Measurements from ENCODE around the gene BEND4.
"Not testable (repeated sequence)": the region's sequence is repeated elsewhere in the genome, so short reads cannot be mapped to it uniquely, and the experiment has no call there.

BEND4 gene

DNA sequence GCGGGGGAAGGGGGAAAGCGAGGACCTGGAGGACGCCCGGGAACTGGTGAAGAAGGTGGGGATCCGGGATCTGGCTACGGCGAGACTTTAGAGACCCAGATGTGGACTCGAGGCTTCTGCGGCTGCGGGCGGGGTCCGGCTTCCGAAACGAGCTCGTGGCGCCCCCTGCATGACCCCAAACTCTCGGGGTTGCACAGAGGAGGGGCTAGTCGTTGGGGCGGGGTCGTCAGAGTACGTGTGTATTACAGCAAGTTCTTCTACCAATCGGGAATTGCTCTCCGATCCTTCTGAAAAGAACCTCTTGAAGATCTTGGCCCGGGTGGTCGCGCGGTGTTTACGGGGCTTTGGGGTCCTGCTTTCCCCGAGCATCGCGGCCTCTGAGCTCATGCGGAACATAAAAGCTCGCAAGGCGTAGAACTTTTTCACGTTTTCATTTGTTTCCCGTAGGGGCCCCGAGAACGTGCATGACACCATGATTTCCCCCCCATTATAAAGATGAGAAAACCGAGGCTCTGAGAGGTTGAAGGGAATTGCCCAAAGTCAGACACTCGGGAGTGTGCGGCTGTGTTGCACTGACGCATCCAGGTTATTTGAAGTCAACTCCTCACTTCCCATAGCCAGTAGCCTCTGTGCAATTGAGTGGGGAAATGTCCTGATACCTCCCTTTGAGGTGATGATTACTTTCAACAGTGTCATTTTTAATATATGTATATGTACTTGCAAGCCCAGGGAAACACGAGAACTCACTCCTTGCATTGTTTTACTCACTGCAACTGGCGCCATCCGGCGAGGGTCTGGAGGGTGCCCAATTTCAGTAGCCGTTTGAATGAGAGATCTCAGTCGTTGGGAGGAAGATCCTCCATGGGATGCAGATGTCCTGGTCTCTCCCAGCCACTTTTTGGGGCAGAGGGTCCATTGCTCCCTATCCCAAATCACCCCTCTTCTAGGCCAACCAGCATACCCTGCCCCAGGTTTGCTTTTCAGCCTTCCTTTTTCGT is at the start of gene BEND4:
Gene BEND4, minus strand, starts transcription at position 149 of the 998 bp plus-strand sequence. CDS start 512 bp downstream, outside the sequence.
- DNase-seq (ENCODE audit: low read depth): no peak

DNA sequence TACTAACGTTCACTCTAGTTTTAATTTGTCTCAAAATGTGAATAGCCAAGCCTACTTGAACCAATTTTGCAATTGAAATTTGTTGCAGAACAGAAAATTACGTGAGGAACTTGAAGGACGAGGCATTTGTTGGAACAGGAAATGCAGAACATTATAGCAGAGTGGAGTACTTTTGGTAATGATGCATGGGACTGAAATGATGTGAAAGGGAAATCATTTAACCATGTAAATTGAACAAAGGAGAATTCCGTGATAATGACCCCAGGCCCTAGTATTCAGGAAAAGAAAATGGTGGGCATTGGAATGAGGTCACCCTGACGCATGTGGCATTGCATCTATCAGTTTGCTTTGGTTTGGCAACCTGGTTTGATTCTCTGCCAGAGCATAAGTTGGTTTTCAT is 44.9 kb upstream of the BEND4 start:
- DNase-seq (ENCODE audit: low read depth): no peak

DNA sequence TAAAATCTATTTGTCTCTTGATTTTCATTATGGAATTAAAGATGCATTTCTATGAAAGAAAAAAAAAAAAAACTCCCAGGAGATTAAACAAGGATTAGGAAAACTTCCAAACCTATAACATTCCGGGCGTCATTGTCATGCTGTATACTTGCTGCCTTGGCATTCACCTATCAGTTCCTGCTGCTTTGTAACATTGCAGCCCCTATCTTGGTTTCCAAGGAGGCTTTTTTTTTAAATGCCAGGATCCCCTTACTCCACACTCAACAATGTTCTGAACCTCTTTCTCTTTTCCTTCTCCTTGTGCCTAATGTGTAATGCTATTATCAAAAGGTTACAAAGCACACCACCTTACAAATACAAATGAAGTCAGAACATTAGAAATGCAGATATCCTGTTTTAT is 20.5 kb upstream of the BEND4 start:
- DNase-seq (ENCODE audit: low read depth): no peak

- DNase-seq (ENCODE audit: low read depth): no peak
Measured at GRCh38 chr4:42172128-42172790, 19.8 kb upstream of the BEND4 start.

- DNase-seq (ENCODE audit: low read depth): no peak
Measured at GRCh38 chr4:42167709-42168108, 15.3 kb upstream of the BEND4 start.

DNA sequence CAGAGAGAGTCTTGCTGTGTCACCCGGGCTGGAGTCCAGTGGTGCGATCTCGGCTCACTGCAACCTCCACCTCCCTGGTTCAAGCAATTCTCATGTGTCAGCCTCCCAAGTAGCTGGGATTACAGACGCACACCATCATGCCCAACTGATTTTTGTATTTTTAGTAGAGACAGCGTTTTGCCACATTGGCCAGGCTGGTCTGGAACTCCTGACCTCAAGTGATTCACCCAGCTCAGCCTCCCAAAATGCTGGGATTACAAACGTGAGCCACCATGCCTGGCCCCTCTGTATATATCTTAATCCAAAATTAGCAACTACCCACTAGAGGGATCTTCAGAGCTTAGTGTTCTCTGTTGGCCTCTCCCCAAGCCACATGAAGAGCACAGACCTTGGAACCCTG is 13.7 kb upstream of the BEND4 start:
- DNase-seq (ENCODE audit: low read depth): not testable (repeated sequence)

GRCh38 chr4:42159271-42160001 is 7.0 kb upstream of the BEND4 start:
- DNase-seq (ENCODE audit: low read depth): no peak

DNA sequence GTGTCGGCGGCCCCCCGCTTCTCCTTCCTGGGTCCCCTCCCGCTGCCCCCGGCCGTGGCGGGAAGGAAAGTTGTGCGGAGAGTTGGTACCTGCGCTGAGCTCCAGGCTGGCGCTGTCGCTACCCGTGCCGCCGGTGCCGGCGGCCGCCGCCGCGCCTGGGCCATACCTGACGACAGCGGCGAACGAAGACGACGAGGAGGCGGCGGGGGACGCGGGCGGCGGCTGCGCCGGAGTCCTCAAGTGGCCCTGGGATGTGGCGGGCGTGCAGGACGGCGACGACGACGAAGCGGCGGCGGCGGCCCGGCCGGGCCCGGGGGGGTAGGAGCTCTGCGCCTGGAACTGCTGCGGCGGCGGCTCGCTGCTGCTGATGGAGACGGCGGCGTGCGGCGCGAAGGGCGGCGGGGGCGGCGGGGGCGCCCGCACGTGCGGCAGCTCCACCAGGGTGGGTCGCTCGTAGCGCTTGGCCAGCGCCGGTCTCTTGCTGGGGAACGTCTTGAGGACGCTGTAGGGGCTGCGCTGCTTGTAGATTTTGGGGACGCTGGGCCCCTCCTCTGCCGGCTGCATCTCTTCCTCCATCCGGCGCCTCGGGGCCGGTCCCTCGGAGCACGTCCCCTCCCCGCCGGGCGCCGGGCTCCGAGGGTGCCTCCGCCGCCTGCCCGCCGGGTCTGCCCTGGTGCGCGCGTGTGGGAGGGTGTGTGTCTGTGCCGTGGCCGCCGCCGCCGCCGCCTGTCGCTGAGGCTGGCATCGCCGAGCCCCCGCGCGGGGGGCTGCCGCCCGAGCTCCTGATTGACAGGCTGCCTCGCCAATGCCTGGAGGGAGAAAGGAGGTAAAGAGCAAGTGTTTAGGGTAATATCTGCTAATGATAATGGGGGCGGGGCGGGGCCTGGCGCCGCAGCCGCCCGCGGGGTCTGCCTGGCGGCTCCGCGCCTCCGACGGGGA is 618 bp downstream of the BEND4 start:
- DNase-seq (ENCODE audit: low read depth): no peak

DNA sequence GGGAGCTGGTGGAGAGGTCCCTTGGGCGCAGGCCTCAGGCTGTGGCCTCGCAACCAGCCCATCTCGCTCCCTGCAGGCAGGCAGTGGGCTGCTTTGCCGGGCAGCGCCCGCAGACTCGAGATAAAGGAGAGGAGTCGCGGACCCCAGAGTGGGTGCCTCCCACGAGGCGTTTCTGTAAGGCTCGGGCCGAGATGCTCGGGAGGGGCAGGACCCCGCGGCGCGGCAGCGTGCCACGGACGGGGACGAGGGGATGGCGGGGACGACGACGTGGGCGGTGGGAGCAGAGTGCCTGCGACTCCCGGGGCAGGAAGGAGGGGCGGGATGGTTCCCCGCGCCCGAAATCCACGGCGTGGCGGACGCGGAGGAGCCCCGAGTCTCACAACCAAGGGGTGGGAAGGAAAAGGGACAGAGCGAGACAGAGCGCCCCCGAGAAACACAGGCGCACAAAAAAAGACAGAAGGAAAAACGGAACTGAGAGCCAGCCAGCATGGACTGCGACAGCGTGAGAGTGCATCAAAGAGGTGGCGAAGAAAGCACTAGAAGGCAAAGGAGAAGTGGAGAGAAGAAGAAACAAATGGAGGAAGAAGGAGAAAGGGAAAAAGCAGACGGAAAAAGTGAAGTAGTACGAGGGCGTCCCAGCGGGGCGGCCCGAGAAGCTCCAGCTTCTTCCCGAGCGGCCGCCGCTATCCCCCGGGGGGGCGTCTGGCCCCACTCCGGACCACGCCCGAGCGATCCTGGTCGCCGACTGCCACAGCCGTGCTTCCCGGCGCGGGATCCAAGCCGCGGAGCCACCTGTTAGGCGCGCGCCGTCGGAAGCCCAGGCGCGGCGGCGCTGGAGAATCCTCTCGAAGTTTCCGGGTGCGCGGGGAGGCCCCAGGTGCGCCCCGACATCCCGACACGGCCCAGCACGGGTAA is 1.5 kb downstream of the BEND4 start:
- DNase-seq (ENCODE audit: low read depth): no peak

DNA sequence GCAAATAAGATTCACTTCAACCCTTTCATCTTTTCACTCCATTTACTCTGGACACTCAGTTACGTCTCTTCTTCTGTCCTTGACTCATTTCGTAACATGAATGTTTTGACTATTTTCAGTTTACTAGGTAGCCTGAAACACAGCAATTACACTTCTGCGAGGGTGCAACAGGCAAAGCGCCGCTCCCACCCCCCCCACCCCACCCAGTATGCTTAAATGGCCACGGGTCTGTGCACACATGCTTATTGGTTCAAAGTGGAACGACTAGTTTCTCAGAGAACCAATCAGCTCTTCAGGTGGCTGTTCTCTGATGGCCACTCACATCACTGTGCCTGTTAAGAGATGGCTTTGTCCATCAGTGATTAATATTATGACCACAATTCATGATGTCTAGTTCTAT is 3.5 kb downstream of the BEND4 start:
- no peak for DNase-seq (ENCODE audit: low read depth)

GRCh38 chr4:42148425-42148824 is 4.0 kb downstream of the BEND4 start:
- DNase-seq (ENCODE audit: low read depth): no peak

DNA sequence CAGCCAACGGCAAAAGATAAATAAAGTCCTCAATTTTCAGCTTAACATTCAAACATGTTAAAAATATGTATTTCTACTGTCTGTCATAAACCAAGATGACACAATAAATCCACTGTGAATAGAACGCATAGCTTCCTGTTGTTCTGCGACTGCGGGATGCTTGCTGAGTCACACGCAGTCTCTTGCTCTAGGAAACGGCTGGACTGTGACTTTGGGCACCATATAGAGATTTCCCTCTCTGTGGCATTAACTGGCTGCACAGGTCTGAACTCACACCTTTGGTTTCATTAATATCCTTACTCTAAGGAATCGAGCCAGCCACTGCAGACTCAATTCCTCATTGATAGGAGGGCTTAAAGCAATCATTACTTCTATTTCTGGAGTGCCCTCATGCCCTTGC is 8.4 kb downstream of the BEND4 start:
- no peak for DNase-seq (ENCODE audit: low read depth)

- no peak for DNase-seq (ENCODE audit: low read depth)
Measured at GRCh38 chr4:42142591-42142990, 9.9 kb downstream of the BEND4 start.

DNA sequence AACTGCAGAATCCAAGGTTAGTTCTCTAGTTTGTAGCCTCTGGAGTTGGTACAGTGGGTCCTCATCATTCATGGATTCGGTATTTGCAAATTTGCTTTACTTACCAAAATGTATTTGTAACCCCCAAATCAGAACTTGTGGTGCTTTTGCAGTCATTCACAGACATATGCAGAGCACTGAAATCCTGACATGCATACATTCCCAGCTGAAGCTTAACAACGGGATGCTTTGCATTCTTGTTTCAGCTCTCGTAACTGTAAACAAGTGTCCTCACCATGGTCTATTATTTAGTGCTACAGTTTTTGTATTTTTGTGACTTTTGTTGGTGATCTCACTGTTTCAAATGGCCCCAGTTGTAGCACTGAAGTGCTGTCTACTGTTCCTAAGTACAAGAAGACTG is 16.1 kb downstream of the BEND4 start:
- no peak for DNase-seq (ENCODE audit: low read depth)

DNA sequence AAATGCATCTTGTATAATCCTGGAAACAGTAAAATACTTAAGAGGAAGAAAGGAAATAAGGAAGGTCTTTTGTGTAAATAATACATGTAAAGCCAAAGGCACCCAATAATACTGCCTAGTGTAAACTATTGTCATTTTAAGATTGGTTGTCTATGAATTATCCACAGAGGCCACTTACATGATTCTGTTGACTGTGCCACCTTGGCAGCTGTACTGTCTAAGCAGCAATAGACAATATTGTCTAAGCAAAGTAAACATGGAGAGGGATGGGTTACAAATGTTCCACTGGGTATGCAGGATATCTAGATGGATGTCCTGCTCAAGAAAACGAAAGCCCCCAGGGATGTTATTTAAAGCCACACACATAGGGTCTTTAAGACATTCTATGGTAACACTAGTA is 19.4 kb downstream of the BEND4 start:
- DNase-seq (ENCODE audit: low read depth): no peak

GRCh38 chr4:42132099-42132498 is 20.4 kb downstream of the BEND4 start:
- no peak for DNase-seq (ENCODE audit: low read depth)

- no peak for DNase-seq (ENCODE audit: low read depth)
Measured at GRCh38 chr4:42123071-42123644, 29.3 kb downstream of the BEND4 start.

DNA sequence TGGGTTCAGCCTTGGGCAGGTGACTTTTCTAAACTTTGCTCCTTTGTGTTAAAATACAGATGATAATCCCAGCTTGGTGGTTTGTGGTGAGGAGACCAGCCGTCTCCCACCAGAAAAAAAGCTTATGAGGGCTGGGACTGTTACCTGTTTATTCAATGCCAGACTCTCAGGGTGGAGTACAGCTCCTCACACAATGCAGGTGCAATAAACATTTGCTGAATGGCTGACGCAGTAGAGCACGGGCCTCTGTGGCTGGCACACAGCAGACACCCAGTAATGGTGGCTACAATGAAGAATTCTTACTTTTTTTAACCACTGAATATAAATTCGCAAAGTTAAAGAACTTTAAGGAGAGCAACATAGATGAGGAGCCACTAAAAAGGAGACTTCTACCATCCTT is 30.2 kb downstream of the BEND4 start:
- no peak for DNase-seq (ENCODE audit: low read depth)

- DNase-seq (ENCODE audit: low read depth): no peak
Measured at GRCh38 chr4:42119886-42120285, 32.6 kb downstream of the BEND4 start.

DNA sequence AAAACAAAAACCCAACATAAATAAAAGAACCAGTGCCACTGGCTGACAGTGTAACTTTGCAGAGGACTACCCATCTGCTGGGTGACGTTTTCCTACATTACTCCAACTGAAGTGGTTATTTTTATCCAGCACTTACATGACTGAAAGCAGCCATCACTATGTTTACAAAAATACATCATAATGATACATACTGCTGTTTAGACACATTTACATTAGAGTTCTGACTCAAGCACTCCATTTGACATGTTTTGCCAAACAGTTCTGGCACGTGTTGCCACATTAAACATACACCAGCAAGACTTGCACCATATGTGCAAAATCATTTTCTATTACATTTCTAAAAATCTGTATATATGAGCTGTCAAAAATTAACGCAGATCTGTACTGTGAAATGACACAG is 39.6 kb downstream of the BEND4 start:
- DNase-seq (ENCODE audit: low read depth): no peak

Data from activated T-cell treated with anti-CD3 and anti-CD28 coated beads for 24 hours (primary cell).